Measurements from ENCODE around the gene ZNF445.
A peak's percentile ranks its signal among the peaks of the same experiment; 100 is the strongest.

ZNF445 gene

DNA sequence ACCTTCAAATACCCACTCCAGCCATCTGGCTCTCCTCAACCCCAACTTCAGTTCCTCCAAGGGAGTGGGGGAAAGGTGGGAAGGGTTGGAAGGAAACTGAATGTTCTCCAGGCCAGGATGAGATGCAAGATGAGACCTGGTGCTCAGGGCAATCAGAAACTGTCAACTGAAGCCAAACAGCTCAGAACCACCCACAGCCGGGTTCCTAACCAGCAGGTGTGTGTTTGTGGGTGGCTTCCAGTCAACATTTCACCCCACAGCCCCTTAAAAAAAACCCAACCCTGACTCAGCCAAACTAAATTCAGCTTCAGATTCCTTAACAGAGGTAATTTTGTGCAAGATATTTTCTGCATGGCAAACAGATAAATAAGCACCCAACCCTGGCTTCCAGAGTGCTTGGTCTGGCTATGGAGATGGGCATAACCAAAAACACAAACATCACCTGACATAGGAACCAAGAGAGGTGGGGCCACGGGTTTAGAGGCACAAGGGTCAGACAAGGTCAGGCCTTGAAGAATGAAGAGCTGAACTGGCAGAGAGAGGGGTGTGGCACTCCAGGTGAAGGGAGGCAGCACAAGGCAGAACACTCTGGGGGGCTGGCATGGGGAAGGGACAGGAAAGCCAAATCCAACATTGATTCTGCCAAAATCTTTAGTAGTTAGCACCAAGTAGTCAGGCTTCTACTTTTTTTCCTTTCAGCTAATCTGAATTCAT lies 34.7 kb downstream of the ZNF445 start:
- no peak overlapping the region for H3K27ac ChIP-seq
- TF ChIP-seq, protein P1, sequence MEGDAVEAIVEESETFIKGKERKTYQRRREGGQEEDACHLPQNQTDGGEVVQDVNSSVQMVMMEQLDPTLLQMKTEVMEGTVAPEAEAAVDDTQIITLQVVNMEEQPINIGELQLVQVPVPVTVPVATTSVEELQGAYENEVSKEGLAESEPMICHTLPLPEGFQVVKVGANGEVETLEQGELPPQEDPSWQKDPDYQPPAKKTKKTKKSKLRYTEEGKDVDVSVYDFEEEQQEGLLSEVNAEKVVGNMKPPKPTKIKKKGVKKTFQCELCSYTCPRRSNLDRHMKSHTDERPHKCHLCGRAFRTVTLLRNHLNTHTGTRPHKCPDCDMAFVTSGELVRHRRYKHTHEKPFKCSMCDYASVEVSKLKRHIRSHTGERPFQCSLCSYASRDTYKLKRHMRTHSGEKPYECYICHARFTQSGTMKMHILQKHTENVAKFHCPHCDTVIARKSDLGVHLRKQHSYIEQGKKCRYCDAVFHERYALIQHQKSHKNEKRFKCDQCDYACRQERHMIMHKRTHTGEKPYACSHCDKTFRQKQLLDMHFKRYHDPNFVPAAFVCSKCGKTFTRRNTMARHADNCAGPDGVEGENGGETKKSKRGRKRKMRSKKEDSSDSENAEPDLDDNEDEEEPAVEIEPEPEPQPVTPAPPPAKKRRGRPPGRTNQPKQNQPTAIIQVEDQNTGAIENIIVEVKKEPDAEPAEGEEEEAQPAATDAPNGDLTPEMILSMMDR (conservative IDR thresholded peaks at IDR 0.05) = no peak

DNA sequence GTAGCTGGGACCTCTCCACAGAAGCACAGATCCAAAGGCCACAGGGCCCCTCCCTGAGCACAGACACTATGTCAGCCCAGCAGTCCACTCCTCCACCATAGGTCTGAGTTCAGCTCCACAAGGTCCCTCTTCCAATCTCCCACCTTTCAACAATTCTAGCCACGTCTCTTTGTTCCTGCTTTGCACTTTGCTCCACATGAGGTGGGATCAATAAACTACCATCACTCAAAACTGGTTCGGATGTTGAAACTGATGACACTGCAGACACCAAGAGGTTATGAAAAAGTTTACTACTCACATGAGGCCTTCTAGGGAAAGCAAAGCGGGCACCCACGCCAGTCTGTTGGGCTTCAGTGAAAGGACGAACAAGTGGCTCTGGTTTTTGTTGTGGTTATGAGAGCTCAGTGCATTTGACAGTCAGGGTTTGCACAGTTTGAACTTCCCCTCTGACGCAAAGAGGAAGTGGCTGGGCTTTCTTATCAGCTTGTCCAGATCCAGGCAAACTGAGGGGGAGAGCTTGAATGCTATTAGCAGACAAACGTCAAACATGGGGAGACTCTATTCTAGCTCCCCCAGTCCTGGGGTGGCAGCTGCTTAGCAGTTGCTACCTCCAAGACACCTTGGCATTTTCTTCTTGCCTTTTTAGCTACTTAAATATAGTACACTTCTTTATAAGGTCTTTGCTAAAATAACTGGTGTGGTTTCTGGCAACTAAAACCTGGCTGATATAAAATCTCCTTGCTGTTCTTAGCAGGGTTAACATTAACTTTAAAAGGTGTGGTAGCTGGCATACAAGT lies 37.8 kb downstream of the ZNF445 start:
- H3K27ac ChIP-seq = peak overlapping the region; percentile 33
- TF ChIP-seq, protein P1 (conservative IDR thresholded peaks at IDR 0.05) = no peak

DNA sequence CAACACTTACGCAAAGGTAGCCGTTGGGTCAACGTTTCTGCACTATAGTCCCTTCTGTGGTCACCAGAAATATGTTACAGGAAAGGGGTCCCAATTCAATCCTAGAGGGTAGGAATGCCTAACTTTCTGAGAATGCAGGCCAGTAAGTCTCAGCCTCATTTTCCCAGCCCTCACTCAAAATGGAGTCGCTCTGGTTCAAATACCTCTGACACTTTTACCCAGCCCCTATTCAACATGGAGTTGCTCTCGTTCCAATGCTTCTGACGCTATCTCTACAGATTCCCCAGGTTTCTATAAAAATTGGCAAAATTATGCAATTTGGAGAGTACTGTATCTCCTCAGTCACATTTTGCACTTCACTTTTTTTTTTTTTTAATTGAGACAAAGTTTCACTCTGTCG lies 39.7 kb downstream of the ZNF445 start:
- no peak overlapping the region for H3K27ac ChIP-seq
- TF ChIP-seq, protein P1 (conservative IDR thresholded peaks at IDR 0.05) = no peak

DNA sequence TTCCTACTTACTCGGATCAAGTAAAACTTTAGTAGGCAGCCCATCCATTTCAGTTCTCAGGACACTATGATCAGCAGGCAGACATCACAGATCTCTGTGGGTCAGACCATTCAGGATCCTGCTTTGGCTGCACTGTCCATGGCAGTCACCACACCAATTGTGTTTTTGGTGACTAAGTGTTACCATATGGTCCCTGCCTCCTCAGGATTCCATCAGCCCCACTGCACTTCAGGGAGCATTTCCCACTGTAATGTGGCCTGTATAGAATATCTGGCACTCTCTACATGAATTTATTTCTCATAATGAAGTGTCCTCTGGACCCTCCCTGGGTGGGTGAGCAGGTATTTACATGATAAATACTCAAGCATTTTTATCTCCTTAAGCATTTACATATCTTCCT lies 41.3 kb downstream of the ZNF445 start:
- TF ChIP-seq, protein P1 (conservative IDR thresholded peaks at IDR 0.05) = no peak
- H3K27ac ChIP-seq = no peak overlapping the region

DNA sequence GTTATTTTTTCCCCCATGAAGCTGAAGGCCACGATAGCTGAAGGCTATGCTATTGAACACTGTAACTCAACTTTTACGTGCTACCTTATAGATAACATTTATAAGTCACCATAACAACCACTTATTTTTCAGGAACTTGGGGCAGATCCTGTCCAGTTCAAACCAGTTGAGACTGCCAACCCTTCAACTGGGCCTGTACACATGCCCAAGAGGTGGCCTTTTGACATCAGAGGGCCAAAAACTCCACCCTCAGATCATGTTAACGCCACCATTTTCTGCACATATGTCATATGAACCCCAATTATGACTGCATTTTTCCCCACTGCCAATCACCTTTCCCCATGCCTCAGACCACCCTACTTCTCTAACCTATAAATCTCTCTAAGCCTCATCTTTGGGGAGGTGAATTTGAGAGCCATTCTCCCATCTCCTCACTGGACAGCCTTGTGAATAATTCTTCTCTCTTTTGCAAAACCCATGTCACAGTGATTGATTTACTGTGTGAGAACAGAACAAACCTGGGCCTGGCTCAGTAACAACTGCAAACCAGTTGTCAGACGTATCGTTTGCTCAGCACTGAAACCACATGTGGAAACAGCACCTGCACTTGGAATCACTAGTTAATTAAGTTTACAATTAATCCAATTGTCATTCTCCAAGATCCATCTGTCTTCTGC lies 42.5 kb downstream of the ZNF445 start:
- H3K27ac ChIP-seq = no peak overlapping the region
- TF ChIP-seq, protein P1 (conservative IDR thresholded peaks at IDR 0.05) = no peak

DNA sequence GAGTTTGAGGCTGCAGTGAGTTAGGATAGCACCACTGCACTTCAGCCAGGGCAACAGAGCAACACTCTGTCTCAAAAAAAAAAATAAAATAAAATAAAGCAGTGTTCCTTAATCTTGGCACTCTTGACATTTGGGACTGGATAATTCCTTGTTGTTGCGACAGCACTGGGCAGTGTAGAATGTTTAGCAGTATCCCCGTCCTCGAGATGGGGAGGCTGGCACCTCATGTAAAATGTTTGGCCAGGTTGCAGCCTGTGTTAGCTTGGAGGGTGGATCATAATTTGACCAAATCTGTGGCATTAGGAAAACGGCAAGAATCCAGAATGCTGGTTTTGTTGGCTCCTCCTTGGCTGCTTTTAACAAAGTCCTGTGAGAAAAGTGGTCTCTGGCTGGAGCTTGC lies 47.0 kb downstream of the ZNF445 start:
- TF ChIP-seq, protein P1 (conservative IDR thresholded peaks at IDR 0.05) = no peak
- H3K27ac ChIP-seq = no peak overlapping the region

DNA sequence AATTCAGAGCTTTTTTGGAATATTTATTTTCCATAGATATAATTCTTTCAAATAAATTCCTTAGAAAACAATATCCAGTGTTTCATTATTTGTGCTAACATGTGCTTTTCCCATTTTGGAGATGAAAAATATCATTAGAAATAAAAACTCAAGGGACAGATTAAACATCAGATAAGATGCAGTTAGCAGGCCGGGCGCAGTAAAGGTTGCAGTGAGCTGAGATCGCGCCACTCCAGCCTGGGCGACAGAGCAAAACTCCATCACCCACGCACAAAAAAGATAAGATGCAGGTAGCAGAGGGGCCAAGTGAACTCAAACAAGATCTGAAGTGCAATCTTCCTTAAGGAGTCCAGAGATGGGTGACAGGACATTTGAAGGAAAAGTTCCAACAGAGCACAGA lies 48.0 kb downstream of the ZNF445 start:
- TF ChIP-seq, protein P1 (conservative IDR thresholded peaks at IDR 0.05) = no peak
- no peak overlapping the region for H3K27ac ChIP-seq

All from VCaP (cell line).